Endothelial cell of umbilical vein (primary cell): Measurements from ENCODE around the gene PDK4. TPM values are rescaled to one million over a fixed set of nuclear protein-coding genes. Genes with fewer than 3 reads are reported as not detected.

Experiments used
- BruUV-seq: library from RNA; stranded (reverse); fragments of 400-500 nt; replicated peaks from 2 replicates; lab custom pipeline; 2021; lab: Mats Ljungman, UMichigan
- CTCF ChIA-PET: fragments of 300-600, 350-600 bp; sonication (Branson Sonifier 250); formaldehyde crosslinking; loops from one replicate; lab custom pipeline; 2021; ENCODE audit warnings: antibody characterized with exemption, inconsistent platforms; lab: Charles Lee
- POLR2A ChIA-PET: fragments of 300-600, 350-600 bp; sonication (Branson Sonifier 250); formaldehyde crosslinking; loops from one replicate; lab custom pipeline; 2021; ENCODE audit warnings: antibody characterized with exemption, inconsistent platforms; lab: Charles Lee
- DNase-seq: peaks from one replicate; pipeline ENCODE4 v3.0.0-alpha.2; 2011; ENCODE audit warnings: low read depth, low spot score
- FAIRE-seq: peaks from 2 replicates; lab custom pipeline; 2011; peaks lifted over from hg19 to GRCh38; lab: Jason Lieb, UNC
- H2AFZ ChIP-seq: 2 replicates; pipeline ENCODE4 v1.6.0; 2012; ENCODE audit warnings: low read depth, low read length, control low read depth, inconsistent platforms
- H3K27ac ChIP-seq: 2 replicates; pipeline ENCODE4 v1.5.1; 2011; ENCODE audit warnings: low read depth, mild to moderate bottlenecking, control low read depth, low read length, moderate library complexity; ENCODE audit not compliant: insufficient read depth
- H3K27me3 ChIP-seq, 2 experiments: 2 replicates each; pipeline versions ENCODE4 v1.6.0 to v1.6.1; 2011; ENCODE audit warnings: low read length in 2 of 2, mixed read lengths in 1 of 2; ENCODE audit not compliant: control insufficient read depth in 2 of 2, insufficient read depth in 2 of 2
- H3K36me3 ChIP-seq, 2 experiments: 2 replicates in 1 of 2; 3 replicates in 1 of 2; pipeline ENCODE4 v1.5.1; 2011; ENCODE audit warnings: low read length in 2 of 2, mild to moderate bottlenecking in 1 of 2, moderate library complexity in 1 of 2; ENCODE audit not compliant: control insufficient read depth in 2 of 2, insufficient read depth in 2 of 2; ENCODE audit errors: extremely low read depth in 1 of 2
- H3K4me1 ChIP-seq: 3 replicates; pipeline ENCODE4 v1.5.1; 2011; ENCODE audit warnings: mild to moderate bottlenecking, low read length; ENCODE audit not compliant: control insufficient read depth, insufficient read depth; ENCODE audit errors: extremely low read depth
- H3K4me2 ChIP-seq: 2 replicates; pipeline ENCODE4 v1.6.1; 2011; ENCODE audit warnings: low read length, control low read depth, mixed read lengths; ENCODE audit not compliant: insufficient read depth
- H3K4me3 ChIP-seq, 3 experiments: fragments of 200-600 bp in 1 of 3; sonication (generic), shearing (Covaris generic) in 1 of 3; replicated peaks in 1 of 3; 2 replicates each; pipeline ENCODE4 v1.5.1; 2011 to 2016; ENCODE audit warnings: control low read depth in 3 of 3, low read length in 3 of 3, mild to moderate bottlenecking in 2 of 3, inconsistent platforms in 1 of 3, low read depth in 1 of 3, moderate library complexity in 1 of 3; ENCODE audit not compliant: insufficient read depth in 1 of 3
- H3K79me2 ChIP-seq: 2 replicates; pipeline ENCODE4 v1.6.0; 2012; ENCODE audit warnings: low read length, inconsistent platforms; ENCODE audit not compliant: control insufficient read depth, insufficient read depth
- H3K9ac ChIP-seq: replicated peaks from 2 replicates; pipeline ENCODE3; 2011; ENCODE audit warnings: low read length, control low read depth; ENCODE audit not compliant: insufficient read depth; ENCODE audit errors: extremely low read depth
- H3K9me1 ChIP-seq: replicated peaks from 3 replicates; pipeline ENCODE4 v1.6.0; 2011; ENCODE audit warnings: mild to moderate bottlenecking, low read length; ENCODE audit not compliant: control insufficient read depth, insufficient read depth; ENCODE audit errors: extremely low read depth
- H3K9me3 ChIP-seq: replicated peaks from 2 replicates; pipeline ENCODE4 v1.5.1; 2012; ENCODE audit warnings: low read length, inconsistent platforms; ENCODE audit not compliant: control insufficient read depth, insufficient read depth
- H4K20me1 ChIP-seq: replicated peaks from 2 replicates; pipeline ENCODE3; 2011; ENCODE audit warnings: mild to moderate bottlenecking, low read length; ENCODE audit not compliant: control insufficient read depth, insufficient read depth; ENCODE audit errors: extremely low read depth
- CTCF ChIP-seq, 2 donors: IDR thresholded peaks; 1 replicate in 1 of 2; 2 replicates in 1 of 2; pipeline ENCODE4 v1.5.1; 2011; ENCODE audit warnings: low read length in 2 of 2, mild to moderate bottlenecking in 2 of 2, moderate library complexity in 2 of 2, control low read depth in 1 of 2, inconsistent platforms in 1 of 2, low read depth in 1 of 2; ENCODE audit not compliant: insufficient read depth in 1 of 2; ENCODE audit errors: extremely low read depth in 1 of 2
- EZH2 ChIP-seq: IDR thresholded peaks from 2 replicates; pipeline ENCODE4 v1.6.1; 2012; ENCODE audit warnings: borderline replicate concordance, low read depth, mild to moderate bottlenecking, moderate library complexity, low read length, inconsistent platforms; ENCODE audit not compliant: severe bottlenecking
- GATA2 ChIP-seq: IDR thresholded peaks from 2 replicates; pipeline ENCODE4 v1.7.0; 2011; ENCODE audit warnings: low read depth, mild to moderate bottlenecking, moderate library complexity, mixed read lengths, low read length; ENCODE audit not compliant: insufficient read length, insufficient read depth
- MAX ChIP-seq: IDR thresholded peaks from 2 replicates; pipeline ENCODE4 v1.6.1; 2011; ENCODE audit not compliant: insufficient read depth, insufficient read length
- MYC ChIP-seq: IDR thresholded peaks from one replicate; pipeline ENCODE4 v1.6.1; 2011; ENCODE audit warnings: mild to moderate bottlenecking, low read depth, low read length
- POLR2A ChIP-seq: IDR thresholded peaks from 2 replicates; pipeline ENCODE4 v1.6.1; 2012; ENCODE audit warnings: low read depth, mild to moderate bottlenecking, control low read depth, low read length
- POLR2AphosphoS5 ChIP-seq: IDR thresholded peaks from 2 replicates; pipeline ENCODE4 v1.6.1; 2012; ENCODE audit warnings: low read depth, mild to moderate bottlenecking, control low read depth, low read length, moderate library complexity; ENCODE audit not compliant: insufficient read depth
- dilution Hi-C: fragments of 300-500 bp; cut with MboI; formaldehyde crosslinking; loops from one replicate; pipeline ENCODE4 v1.15.0; 2019; ENCODE audit warnings: low sequenced_read_pairs; ENCODE audit not compliant: extremely low pct_ligation_motif_present
- intact Hi-C: fragments of 100-400 bp; cut with micrococcal nuclease; formaldehyde crosslinking; loops from one replicate; pipeline ENCODE4 v1.10.0; 2022
- polyA plus RNA-seq, 4 experiments: library from polyadenylated mRNA; depleted of rRNA in 3 of 4; stranded (reverse) in 3 of 4; unstranded in 1 of 4; fragments of >200 nt; gene quantifications; 2 replicates each; pipeline versions ENCODE4 v1.2.1 to v1.2.3, GENCODE V29; 2011 to 2012; ENCODE audit warnings: missing spikeins in 1 of 4
- total RNA-seq: library from RNA; stranded (reverse); gene quantifications from 2 replicates; pipeline ENCODE4 v1.2.3, GENCODE V29; 2021

The PDK4 gene
- total and polyA plus RNA-seq, 2 donors (not counting 3 experiments of a cell fraction or from before 2014, with no cell fraction given), result 0.75 to 2.5 TPM

GRCh38 chr7:95589031-95589430 lies 7.3 kb downstream of the PDK4 start:
- H3K4me1 ChIP-seq, result no peaks in the 10 kb centered on the region
- no peaks in the 10 kb centered on the region for H4K20me1 ChIP-seq
- TF ChIP-seq POLR2AphosphoS5, result no peak
- TF ChIP-seq POLR2A, result no peak
- no peak for TF ChIP-seq MAX
- TF ChIP-seq MYC, result no peak
- no peaks in the 10 kb centered on the region for H3K36me3 ChIP-seq
- no peaks in the 10 kb centered on the region for H3K79me2 ChIP-seq
- FAIRE-seq (no peak), DNase-seq (no peak)
- no peaks in the 10 kb centered on the region for H3K27me3 ChIP-seq
- H3K27ac ChIP-seq, result no peak overlapping the region
- no peak overlapping the region for H2AFZ ChIP-seq
- H3K9ac ChIP-seq, result no peak overlapping the region
- intact Hi-C loops, result loop anchor here (2.0 kb wide), 1 partner anchor 42 kb away; no protein-coding TSS in a partner anchor
- dilution Hi-C loops, result no loop called here
- no peaks in the 10 kb centered on the region for H3K9me3 ChIP-seq
- POLR2A ChIA-PET, result no interaction called here
- no peak overlapping the region for H3K4me3 ChIP-seq
- H3K4me2 ChIP-seq, result no peak overlapping the region
- no TSS peak for BruUV-seq
- H3K9me1 ChIP-seq, result no peaks in the 10 kb centered on the region
- CTCF ChIA-PET, result no interaction called here

GRCh38 chr7:95586951-95587301 lies 9.4 kb downstream of the PDK4 start:
- dilution Hi-C loops, result no loop called here
- POLR2A ChIA-PET, result no interaction called here
- DNase-seq (no peak), FAIRE-seq (no peak)
- Histone ChIP-seq H3K4me3 (no peak overlapping the region), H3K27ac (no peak overlapping the region), H3K27me3 (no peaks in the 10 kb centered on the region), H3K4me2 (no peak overlapping the region), H3K79me2 (no peaks in the 10 kb centered on the region), H3K9ac (no peak overlapping the region), H4K20me1 (no peaks in the 10 kb centered on the region), H3K4me1 (no peaks in the 10 kb centered on the region), H2AFZ (no peak overlapping the region), H3K9me1 (no peaks in the 10 kb centered on the region), H3K36me3 (no peaks in the 10 kb centered on the region), H3K9me3 (no peaks in the 10 kb centered on the region)
- no peak for TF ChIP-seq GATA2
- no peak for TF ChIP-seq POLR2AphosphoS5
- no peak for TF ChIP-seq MYC
- TF ChIP-seq EZH2, result no peak
- no peak for TF ChIP-seq CTCF (IDR thresholded peaks at IDR 0.05; ENCODE audit: extremely low read depth in 1 of 2, insufficient read depth in 1 of 2, low read depth in 1 of 2, low read length in 2 of 2)
- BruUV-seq, result no TSS peak
- CTCF ChIA-PET, result interaction anchor here (1.5 to 1.9 kb wide), 2 partner anchors 10 to 99 kb away, joined by 4 read pairs; no protein-coding TSS in a partner anchor
- intact Hi-C loops, result no loop called here
